ENCODE data around the gene CMTM6. TPM values are rescaled to one million over a fixed set of nuclear protein-coding genes. Genes with fewer than 3 reads are reported as not detected.
"Not testable (repeated sequence)": the region's sequence is repeated elsewhere in the genome, so short reads cannot be mapped to it uniquely, and the experiment has no call there.

Gene CMTM6
- total and polyA plus RNA-seq, 5 donors: 10.6 to 21.6 (median 14.4) TPM

GRCh38 chr3:32442766-32443165, 59.9 kb downstream of the CMTM6 start:
- intact Hi-C loops (cut with DNase I): no loop called here
- no peaks in the 10 kb centered on the region for H3K4me1 ChIP-seq (ENCODE audit: control insufficient read depth, insufficient read depth, low read length)
- H3K27ac ChIP-seq (ENCODE audit: low read length): no peak overlapping the region
- ATAC-seq: no peak
- no peak for DNase-seq
- no peaks in the 10 kb centered on the region for H3K9me3 ChIP-seq (ENCODE audit: control insufficient read depth, low read length)
- H3K27me3 ChIP-seq (ENCODE audit: control insufficient read depth, insufficient read depth): no peaks in the 10 kb centered on the region
- H3K4me3 ChIP-seq (ENCODE audit: low read length): no peak overlapping the region
- WGBS: 98% methylated on average over 3 of the region's 3 CpGs

- WGBS: 86% methylated on average over 10 of the region's 10 CpGs
- no peak for ATAC-seq
- Histone ChIP-seq H3K27ac (ENCODE audit: low read length) (no peak overlapping the region), H3K9me3 (ENCODE audit: control insufficient read depth, low read length) (no peaks in the 10 kb centered on the region), H3K4me1 (ENCODE audit: control insufficient read depth, insufficient read depth, low read length) (peaks cover 2% of the 10 kb centered on the region), H3K27me3 (ENCODE audit: control insufficient read depth, insufficient read depth) (no peaks in the 10 kb centered on the region), H3K4me3 (ENCODE audit: low read length) (no peak overlapping the region)
- intact Hi-C loops (cut with DNase I): no loop called here
- DNase-seq: no peak
Observed at GRCh38 chr3:32440611-32441350, 61.9 kb downstream of the CMTM6 start.

- intact Hi-C loops (cut with DNase I); H3K4me1 ChIP-seq (ENCODE audit: control insufficient read depth, insufficient read depth, low read length); H3K9me3 ChIP-seq (ENCODE audit: control insufficient read depth, low read length); H3K27me3 ChIP-seq (ENCODE audit: control insufficient read depth, insufficient read depth); H3K27ac ChIP-seq (ENCODE audit: low read length); H3K4me3 ChIP-seq (ENCODE audit: low read length); DNase-seq; ATAC-seq: not testable (repeated sequence)
- 97% methylated on average over 4 of the region's 4 CpGs for WGBS
Observed at GRCh38 chr3:32439421-32439820, 63.2 kb downstream of the CMTM6 start.

GRCh38 chr3:32438596-32439344, 63.9 kb downstream of the CMTM6 start:
- H3K27ac ChIP-seq (ENCODE audit: low read length): no peak overlapping the region
- H3K4me1 ChIP-seq (ENCODE audit: control insufficient read depth, insufficient read depth, low read length): peaks cover 2% of the 10 kb centered on the region
- 68% methylated on average over 10 of the region's 10 CpGs for WGBS
- ATAC-seq: peak; percentile 55 to 77
- no peak for DNase-seq
- no peak overlapping the region for H3K4me3 ChIP-seq (ENCODE audit: low read length)
- no peaks in the 10 kb centered on the region for H3K9me3 ChIP-seq (ENCODE audit: control insufficient read depth, low read length)
- no peaks in the 10 kb centered on the region for H3K27me3 ChIP-seq (ENCODE audit: control insufficient read depth, insufficient read depth)
- intact Hi-C loops (cut with DNase I): no loop called here

GRCh38 chr3:32437896-32438295, 64.8 kb downstream of the CMTM6 start:
- Histone ChIP-seq H3K27me3 (ENCODE audit: control insufficient read depth, insufficient read depth) (no peaks in the 10 kb centered on the region), H3K9me3 (ENCODE audit: control insufficient read depth, low read length) (no peaks in the 10 kb centered on the region), H3K4me1 (ENCODE audit: control insufficient read depth, insufficient read depth, low read length) (peaks cover 2% of the 10 kb centered on the region), H3K27ac (ENCODE audit: low read length) (peak overlapping the region; percentile 56), H3K4me3 (ENCODE audit: low read length) (no peak overlapping the region)
- DNase-seq (no peak), ATAC-seq (no peak)
- intact Hi-C loops (cut with DNase I): no loop called here
- WGBS: 94% methylated on average over 7 of the region's 7 CpGs

GRCh38 chr3:32436816-32437189, 65.8 kb downstream of the CMTM6 start:
- Histone ChIP-seq H3K27me3 (ENCODE audit: control insufficient read depth, insufficient read depth) (no peaks in the 10 kb centered on the region), H3K4me1 (ENCODE audit: control insufficient read depth, insufficient read depth, low read length) (peaks cover 2% of the 10 kb centered on the region), H3K4me3 (ENCODE audit: low read length) (no peak overlapping the region), H3K27ac (ENCODE audit: low read length) (no peak overlapping the region), H3K9me3 (ENCODE audit: control insufficient read depth, low read length) (no peaks in the 10 kb centered on the region)
- intact Hi-C loops (cut with DNase I): no loop called here
- DNase-seq (no peak), ATAC-seq (no peak)
- WGBS: 97% methylated on average over 4 of the region's 4 CpGs

GRCh38 chr3:32435911-32436815, 66.5 kb downstream of the CMTM6 start:
- no peak for DNase-seq
- Histone ChIP-seq H3K27me3 (ENCODE audit: control insufficient read depth, insufficient read depth) (no peaks in the 10 kb centered on the region), H3K4me1 (ENCODE audit: control insufficient read depth, insufficient read depth, low read length) (peaks cover 2% of the 10 kb centered on the region), H3K27ac (ENCODE audit: low read length) (no peak overlapping the region), H3K4me3 (ENCODE audit: low read length) (no peak overlapping the region), H3K9me3 (ENCODE audit: control insufficient read depth, low read length) (no peaks in the 10 kb centered on the region)
- WGBS: 82% methylated on average over 4 of the region's 4 CpGs
- intact Hi-C loops (cut with DNase I): no loop called here
- ATAC-seq: no peak

- DNase-seq: no peak
- no peak for ATAC-seq
Observed at GRCh38 chr3:32434206-32434605, 68.4 kb downstream of the CMTM6 start.

GRCh38 chr3:32432711-32433530, 69.7 kb downstream of the CMTM6 start:
- no peak for ATAC-seq
- intact Hi-C loops (cut with DNase I): no loop called here
- 83% methylated on average over 12 of the region's 12 CpGs for WGBS
- Histone ChIP-seq H3K4me1 (ENCODE audit: control insufficient read depth, insufficient read depth, low read length) (peaks cover 2% of the 10 kb centered on the region), H3K9me3 (ENCODE audit: control insufficient read depth, low read length) (no peaks in the 10 kb centered on the region), H3K27me3 (ENCODE audit: control insufficient read depth, insufficient read depth) (no peaks in the 10 kb centered on the region), H3K4me3 (ENCODE audit: low read length) (no peak overlapping the region), H3K27ac (ENCODE audit: low read length) (no peak overlapping the region)
- DNase-seq: no peak

More at GRCh38 chr3:32434206-32434605, 68.4 kb downstream of the CMTM6 start:
- Histone ChIP-seq H3K27me3 (ENCODE audit: control insufficient read depth, insufficient read depth) (no peaks in the 10 kb centered on the region), H3K4me3 (ENCODE audit: low read length) (no peak overlapping the region), H3K27ac (ENCODE audit: low read length) (no peak overlapping the region), H3K9me3 (ENCODE audit: control insufficient read depth, low read length) (no peaks in the 10 kb centered on the region), H3K4me1 (ENCODE audit: control insufficient read depth, insufficient read depth, low read length) (peaks cover 2% of the 10 kb centered on the region)
- intact Hi-C loops (cut with DNase I): no loop called here
- WGBS: 97% methylated on average over 4 of the region's 4 CpGs

- Histone ChIP-seq H3K4me1 (ENCODE audit: control insufficient read depth, insufficient read depth, low read length) (peaks cover 2% of the 10 kb centered on the region), H3K27ac (ENCODE audit: low read length) (no peak overlapping the region), H3K4me3 (ENCODE audit: low read length) (no peak overlapping the region), H3K9me3 (ENCODE audit: control insufficient read depth, low read length) (no peaks in the 10 kb centered on the region), H3K27me3 (ENCODE audit: control insufficient read depth, insufficient read depth) (no peaks in the 10 kb centered on the region)
- no peak for ATAC-seq
- 95% methylated on average over 6 of the region's 6 CpGs for WGBS
- intact Hi-C loops (cut with DNase I): no loop called here
- DNase-seq: no peak
Observed at GRCh38 chr3:32432045-32432710, 70.5 kb downstream of the CMTM6 start.

Data from right cardiac atrium (tissue), 5 donors.